Subcutaneous adipose tissue (tissue), 4 donors: ENCODE measurements around the gene DDOST. TPM values are rescaled to one million over a fixed set of nuclear protein-coding genes. Genes with fewer than 3 reads are reported as not detected.

ENCODE experiments used
- CTCF ChIP-seq: fragments of 450-650 bp; IDR thresholded peaks from one replicate; pipeline ENCODE4 v1.5.1; 2016; ENCODE audit warnings: low read depth, mild to moderate bottlenecking, control low read depth, antibody characterized with exemption, moderate library complexity
- total RNA-seq, 4 donors: library from RNA; depleted of rRNA; stranded (reverse); fragments of >200 nt; gene quantifications; one replicate each; pipeline ENCODE4 v1.1.0, GENCODE V29; 2016

Gene DDOST
- total RNA-seq, 4 donors from 2014 or later: 80.1 to 118 (median 105) TPM

GRCh38 chr1:20665726-20666125 is 4.6 kb upstream of the DDOST start:
- no peak for TF ChIP-seq CTCF

- TF ChIP-seq CTCF: no peak
Measured at GRCh38 chr1:20663969-20664715, 3.0 kb upstream of the DDOST start.

- TF ChIP-seq CTCF: no peak
Measured at GRCh38 chr1:20663365-20663764, 2.2 kb upstream of the DDOST start.

- TF ChIP-seq CTCF: no peak
Measured at GRCh38 chr1:20662110-20662475, 924 bp upstream of the DDOST start.

- TF ChIP-seq CTCF: no peak
Measured at GRCh38 chr1:20660847-20661206, 342 bp downstream of the DDOST start.

- TF ChIP-seq CTCF: no peak
Measured at GRCh38 chr1:20660363-20660762, 806 bp downstream of the DDOST start.

- no peak for TF ChIP-seq CTCF
Measured at GRCh38 chr1:20658166-20658915, 2.8 kb downstream of the DDOST start.
